Muscle of leg (tissue), 11 donors: ENCODE measurements around the gene RP9. TPM values are rescaled to one million over a fixed set of nuclear protein-coding genes. Genes with fewer than 3 reads are reported as not detected.

Source experiments
- DNase-seq: peaks from one replicate; pipeline ENCODE4 v3.0.0; 2013
- H3K27ac ChIP-seq: one replicate; pipeline ENCODE4 v1.5.1; 2013; ENCODE audit warnings: mild to moderate bottlenecking, low read length, control low read depth
- H3K27me3 ChIP-seq: one replicate; pipeline ENCODE4 v1.6.1; 2013; ENCODE audit warnings: low read length; ENCODE audit not compliant: control insufficient read depth, insufficient read depth
- H3K36me3 ChIP-seq: one replicate; pipeline ENCODE4 v1.6.1; 2013; ENCODE audit warnings: low read length; ENCODE audit not compliant: control insufficient read depth, insufficient read depth
- H3K4me1 ChIP-seq: one replicate; pipeline ENCODE4 v1.6.1; 2013; ENCODE audit warnings: low read length; ENCODE audit not compliant: control insufficient read depth, insufficient read depth
- H3K4me3 ChIP-seq: one replicate; pipeline ENCODE4 v1.5.1; 2013; ENCODE audit warnings: low read length, control low read depth
- H3K9me3 ChIP-seq: replicated peaks from 2 replicates; pipeline ENCODE4 v1.6.1; 2013; ENCODE audit warnings: low read depth, low read length; ENCODE audit not compliant: control insufficient read depth
- WGBS: methylation state at CpG from one replicate; pipeline ENCODE4 v1.1.5; 2013; ENCODE audit warnings: missing lambda C conversion rate; ENCODE audit not compliant: insufficient coverage; 5-methylcytosine and 5-hydroxymethylcytosine counted together
- polyA plus RNA-seq, 8 donors: library from polyadenylated mRNA; unstranded; fragments of 120-200 nt; gene quantifications; one replicate each; pipeline versions ENCODE4 v1.2.1 to v1.2.3, GENCODE V29; 2013; ENCODE audit warnings: inconsistent platforms in 1 of 8, low replicate concordance in 1 of 8; ENCODE audit not compliant: insufficient read length in 8 of 8, insufficient read depth in 1 of 8
- total RNA-seq: library from RNA; stranded (reverse); fragments of 120-200 nt; gene quantifications from one replicate; pipeline ENCODE4 v1.2.4, GENCODE V29; 2013

RP9 gene
- total and polyA plus RNA-seq, 9 donors, result 21.8 to 26.5 (median 25.0) TPM

DNA sequence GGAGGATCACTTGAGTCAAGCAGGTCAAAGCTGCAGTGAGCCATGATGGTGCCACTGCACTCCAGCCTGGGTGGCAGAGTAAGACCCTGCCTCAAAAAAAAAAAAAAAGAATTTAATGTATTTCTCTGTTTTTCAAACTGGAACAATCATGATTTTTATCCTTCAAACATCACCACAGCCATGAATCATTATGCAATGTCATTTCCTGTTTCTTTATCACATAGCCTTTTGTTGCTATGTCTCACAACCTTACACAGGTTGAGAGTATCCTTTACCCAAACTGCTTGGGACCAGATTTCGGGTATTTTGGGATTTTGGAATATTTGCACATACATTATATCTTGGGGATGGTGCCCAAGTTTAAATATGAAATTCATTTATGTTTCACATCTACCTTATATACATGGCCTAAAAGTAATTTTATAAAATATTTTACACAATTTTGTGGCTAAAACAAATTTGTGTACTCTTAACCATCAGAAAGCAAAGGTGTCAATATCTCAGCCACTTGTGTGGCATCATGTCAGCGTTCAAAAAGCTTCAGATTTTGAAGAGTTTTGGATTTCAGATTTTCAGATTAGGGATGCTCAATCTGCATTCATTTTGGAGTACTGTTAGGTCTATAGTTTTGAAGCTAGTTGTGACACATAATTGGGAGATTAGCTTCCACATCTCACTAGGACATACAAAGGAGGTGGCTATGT lies 54.8 kb downstream of the RP9 start:
- DNase-seq, result no peak
- H3K36me3 ChIP-seq, result peaks cover 3% of the 10 kb centered on the region
- WGBS, result no CpG with 5 or more reads among the region's 2 CpGs
- H3K4me3 ChIP-seq, result no peak overlapping the region
- H3K9me3 ChIP-seq, result no peaks in the 10 kb centered on the region
- H3K27ac ChIP-seq, result no peak overlapping the region
- H3K4me1 ChIP-seq, result no peaks in the 10 kb centered on the region
- H3K27me3 ChIP-seq, result no peaks in the 10 kb centered on the region

DNA sequence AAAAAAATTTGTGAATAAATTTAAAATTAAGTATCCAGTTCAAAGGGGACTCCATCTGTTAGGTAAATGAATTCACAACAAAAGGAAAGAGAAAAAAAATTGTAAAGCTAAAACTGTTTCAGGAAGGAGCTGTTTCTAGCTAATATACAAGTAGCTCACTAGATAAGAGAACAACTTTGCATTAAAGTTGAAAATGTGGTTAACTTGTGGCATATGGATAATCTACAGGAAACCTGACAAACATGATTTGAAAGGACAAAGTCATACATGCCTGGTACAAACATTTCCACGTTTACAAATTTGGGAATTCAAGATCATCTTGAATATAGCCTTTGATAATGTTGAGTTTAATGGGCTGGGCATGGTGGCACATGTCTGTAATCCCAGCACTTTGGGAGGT lies 55.5 kb downstream of the RP9 start:
- Histone ChIP-seq H3K4me3 (no peak overlapping the region), H3K27me3 (no peaks in the 10 kb centered on the region), H3K4me1 (no peaks in the 10 kb centered on the region), H3K36me3 (peaks cover 3% of the 10 kb centered on the region), H3K9me3 (no peaks in the 10 kb centered on the region), H3K27ac (no peak overlapping the region)
- WGBS, result no CpG with 5 or more reads among the region's 1 CpG
- no peak for DNase-seq

DNA sequence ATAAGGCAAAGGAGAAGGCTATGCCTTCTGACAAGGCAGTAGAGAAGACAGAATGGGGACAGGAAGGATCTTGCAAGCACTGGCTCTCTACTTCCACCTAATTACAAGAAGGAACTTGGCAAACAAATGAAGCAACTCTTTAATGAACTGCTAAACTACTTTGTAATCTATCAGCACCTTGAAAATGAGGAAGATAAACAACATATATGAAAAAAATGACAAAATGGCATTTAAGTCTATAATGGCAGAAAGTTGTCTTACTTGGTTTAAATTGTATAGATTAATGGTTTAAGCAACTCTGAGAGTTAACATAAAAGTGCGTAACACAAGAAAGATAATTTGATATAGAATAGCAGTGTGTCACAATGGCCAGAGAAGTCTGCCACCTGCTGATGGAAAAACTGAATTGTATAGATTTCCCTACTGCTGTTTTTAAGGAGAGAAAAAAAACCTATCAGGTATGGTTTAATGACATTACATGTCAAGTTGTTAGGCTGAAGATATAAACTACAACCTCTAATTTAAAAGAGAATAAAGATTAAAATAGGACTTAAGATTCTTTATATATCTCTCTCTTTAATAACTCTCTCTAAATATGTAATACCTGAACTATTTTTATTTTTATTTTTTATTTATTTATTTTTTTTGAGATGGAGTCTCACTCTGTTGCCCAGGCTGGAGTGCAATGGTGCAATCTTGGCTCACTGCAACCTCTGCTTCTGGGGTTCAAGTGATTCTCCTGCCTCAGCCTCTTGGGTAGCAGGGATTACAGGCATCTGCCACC lies 58.5 kb downstream of the RP9 start:
- no peaks in the 10 kb centered on the region for H3K27me3 ChIP-seq
- H3K36me3 ChIP-seq, result no peaks in the 10 kb centered on the region
- H3K4me1 ChIP-seq, result no peaks in the 10 kb centered on the region
- H3K4me3 ChIP-seq, result no peak overlapping the region
- DNase-seq, result peak; percentile 68
- 20% methylated on average over 1 of the region's 1 CpG for WGBS
- no peaks in the 10 kb centered on the region for H3K9me3 ChIP-seq
- H3K27ac ChIP-seq, result peak overlapping the region; percentile 52

DNA sequence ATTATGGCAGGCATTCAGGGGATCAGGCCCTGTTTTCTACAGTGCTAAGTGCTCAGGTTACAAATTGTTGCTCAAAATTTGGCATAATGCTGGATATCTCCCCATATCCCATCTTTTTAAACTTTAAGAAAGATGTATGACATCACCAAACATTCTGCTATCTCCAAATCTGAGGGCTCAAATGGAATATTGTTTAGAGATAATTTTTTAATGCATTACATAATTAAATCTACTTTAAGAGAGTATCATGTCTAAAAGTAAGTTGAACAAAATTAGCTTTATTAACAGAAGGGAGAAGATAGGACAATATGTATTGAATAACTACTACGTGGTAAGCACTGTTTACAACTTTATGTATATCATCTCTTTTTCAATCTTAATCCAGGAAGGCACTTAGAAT lies 60.5 kb downstream of the RP9 start:
- WGBS, result no CpG with 5 or more reads among the region's 1 CpG
- no peaks in the 10 kb centered on the region for H3K4me1 ChIP-seq

DNA sequence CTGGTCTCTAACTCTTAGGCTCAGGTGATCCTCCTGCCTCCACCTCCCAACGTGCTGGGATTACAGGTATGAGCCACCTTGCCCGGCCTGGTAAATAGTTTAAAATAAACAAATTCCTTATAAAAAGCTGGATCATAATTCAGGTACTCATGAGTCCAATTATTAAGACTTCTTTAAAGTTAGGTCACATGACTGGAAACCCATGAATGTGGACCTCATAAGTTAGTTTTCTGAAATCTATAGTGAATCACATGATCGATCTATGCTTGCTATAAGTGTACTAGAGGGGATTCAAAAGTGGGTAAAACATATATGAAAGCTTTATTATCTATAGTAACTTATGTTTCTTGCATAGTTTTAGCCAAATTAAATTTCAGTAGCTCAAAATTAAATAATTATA lies 60.9 kb downstream of the RP9 start:
- Histone ChIP-seq H3K4me1 (no peaks in the 10 kb centered on the region), H3K9me3 (no peaks in the 10 kb centered on the region), H3K27ac (no peak overlapping the region), H3K27me3 (no peaks in the 10 kb centered on the region), H3K36me3 (no peaks in the 10 kb centered on the region), H3K4me3 (no peak overlapping the region)
- DNase-seq, result no peak
- no CpG with 5 or more reads among the region's 3 CpGs for WGBS

More for the DNA sequence above, 60.5 kb downstream of the RP9 start:
- H3K4me3 ChIP-seq, result no peak overlapping the region
- H3K27me3 ChIP-seq, result no peaks in the 10 kb centered on the region
- H3K9me3 ChIP-seq, result no peaks in the 10 kb centered on the region
- no peak for DNase-seq
- no peak overlapping the region for H3K27ac ChIP-seq
- no peaks in the 10 kb centered on the region for H3K36me3 ChIP-seq

DNA sequence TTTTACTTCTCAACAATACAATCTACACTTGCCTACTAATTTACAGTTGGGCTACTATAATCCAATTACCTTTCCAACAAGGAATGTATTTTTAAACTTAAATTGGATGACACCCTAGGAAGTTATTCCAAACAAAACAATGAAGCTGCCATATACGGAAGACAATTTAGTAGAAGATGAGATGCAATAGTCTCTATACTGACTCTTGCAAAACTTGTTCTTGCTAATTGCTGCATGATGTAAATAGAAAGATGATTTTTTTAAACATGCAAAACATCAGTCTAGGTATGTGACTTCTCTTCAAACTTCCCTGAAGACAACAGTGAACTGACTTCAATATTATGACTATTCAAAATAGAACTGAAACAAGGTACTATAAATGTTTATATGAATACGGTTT lies 64.2 kb downstream of the RP9 start:
- H3K27me3 ChIP-seq, result no peaks in the 10 kb centered on the region
- peaks cover 2% of the 10 kb centered on the region for H3K4me1 ChIP-seq

More for the DNA sequence above, 64.2 kb downstream of the RP9 start:
- no CpG with 5 or more reads among the region's 2 CpGs for WGBS
- Histone ChIP-seq H3K4me3 (no peak overlapping the region), H3K27ac (no peak overlapping the region), H3K36me3 (no peaks in the 10 kb centered on the region), H3K9me3 (no peaks in the 10 kb centered on the region)
- DNase-seq, result no peak

Other genes with a start within 250 kb of the RP9 start
- gene KBTBD2, start 217.6 kb downstream of the RP9 start, total RNA-seq, result 35.9 TPM
- gene KBTBD2, start 217.6 kb downstream of the RP9 start, polyA plus RNA-seq, result 10 to 100 TPM; 32.2 to 39.8 (median 34.8) TPM
- gene FKBP9, start 152.0 kb downstream of the RP9 start, total RNA-seq, result 153 TPM
- gene FKBP9, start 152.0 kb downstream of the RP9 start, polyA plus RNA-seq, result 100 to 1,000 TPM; 110 to 239 (median 158) TPM
- gene NT5C3A, start 46.6 kb downstream of the RP9 start, total RNA-seq, result 29.5 TPM
- gene NT5C3A, start 46.6 kb downstream of the RP9 start, polyA plus RNA-seq, result 10 to 100 TPM; 18.5 to 32.4 (median 23.6) TPM
- gene BBS9, start 20.2 kb upstream of the RP9 start, total RNA-seq, result 23.5 TPM
- gene BBS9, start 20.2 kb upstream of the RP9 start, polyA plus RNA-seq, result 10 to 100 TPM; 13.0 to 19.3 (median 15.8) TPM